D721Med (cell line): ENCODE data around the gene PCBP3.
"Not testable (repeated sequence)": the region's sequence is repeated elsewhere in the genome, so short reads cannot be mapped to it uniquely, and the experiment has no call there.

Experiments used
- DNase-seq: peaks from one replicate; pipeline ENCODE4 v3.0.0; 2011; ENCODE audit warnings: low spot score; ENCODE audit not compliant: insufficient read length
- FAIRE-seq: peaks from 2 replicates; lab custom pipeline; 2011; peaks lifted over from hg19 to GRCh38; lab: Jason Lieb, UNC
- TF ChIP-seq, protein P1 (sequence below): IDR thresholded peaks from 2 replicates; pipeline ENCODE4 v1.5.1; 2012; ENCODE audit warnings: mild to moderate bottlenecking, control low read depth; ENCODE audit not compliant: insufficient read depth; ENCODE audit errors: missing control alignments

PCBP3 gene

DNA sequence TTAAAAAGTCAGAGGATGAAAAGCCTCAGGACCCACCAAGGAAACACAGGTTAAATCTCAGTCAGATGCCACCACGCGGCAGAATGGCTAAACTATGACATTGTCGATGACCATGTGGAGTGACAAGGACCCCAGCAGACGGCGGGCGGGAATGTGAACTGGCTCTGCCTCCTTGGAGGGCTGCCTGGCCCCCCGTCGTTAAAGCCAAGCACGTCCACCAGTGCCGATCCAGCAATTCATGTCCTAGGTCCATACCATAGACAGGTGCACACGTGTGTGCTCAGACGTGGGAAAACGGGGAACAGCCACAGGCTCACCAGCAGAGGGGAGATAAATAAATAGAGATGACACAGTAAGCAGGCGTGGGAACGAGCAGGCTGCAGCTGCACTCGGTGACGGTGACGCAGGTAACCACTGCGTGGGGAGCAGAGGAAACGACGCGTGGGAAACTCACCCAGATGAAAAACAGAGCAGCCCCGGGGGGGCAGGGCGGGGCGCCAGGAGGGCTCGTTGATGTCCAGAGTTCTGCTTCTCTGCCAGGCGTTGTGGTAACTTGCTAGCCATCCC lies 28.3 kb upstream of the PCBP3 start:
- TF ChIP-seq, protein P1, sequence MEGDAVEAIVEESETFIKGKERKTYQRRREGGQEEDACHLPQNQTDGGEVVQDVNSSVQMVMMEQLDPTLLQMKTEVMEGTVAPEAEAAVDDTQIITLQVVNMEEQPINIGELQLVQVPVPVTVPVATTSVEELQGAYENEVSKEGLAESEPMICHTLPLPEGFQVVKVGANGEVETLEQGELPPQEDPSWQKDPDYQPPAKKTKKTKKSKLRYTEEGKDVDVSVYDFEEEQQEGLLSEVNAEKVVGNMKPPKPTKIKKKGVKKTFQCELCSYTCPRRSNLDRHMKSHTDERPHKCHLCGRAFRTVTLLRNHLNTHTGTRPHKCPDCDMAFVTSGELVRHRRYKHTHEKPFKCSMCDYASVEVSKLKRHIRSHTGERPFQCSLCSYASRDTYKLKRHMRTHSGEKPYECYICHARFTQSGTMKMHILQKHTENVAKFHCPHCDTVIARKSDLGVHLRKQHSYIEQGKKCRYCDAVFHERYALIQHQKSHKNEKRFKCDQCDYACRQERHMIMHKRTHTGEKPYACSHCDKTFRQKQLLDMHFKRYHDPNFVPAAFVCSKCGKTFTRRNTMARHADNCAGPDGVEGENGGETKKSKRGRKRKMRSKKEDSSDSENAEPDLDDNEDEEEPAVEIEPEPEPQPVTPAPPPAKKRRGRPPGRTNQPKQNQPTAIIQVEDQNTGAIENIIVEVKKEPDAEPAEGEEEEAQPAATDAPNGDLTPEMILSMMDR = no peak
- FAIRE-seq (no peak), DNase-seq (no peak)

DNA sequence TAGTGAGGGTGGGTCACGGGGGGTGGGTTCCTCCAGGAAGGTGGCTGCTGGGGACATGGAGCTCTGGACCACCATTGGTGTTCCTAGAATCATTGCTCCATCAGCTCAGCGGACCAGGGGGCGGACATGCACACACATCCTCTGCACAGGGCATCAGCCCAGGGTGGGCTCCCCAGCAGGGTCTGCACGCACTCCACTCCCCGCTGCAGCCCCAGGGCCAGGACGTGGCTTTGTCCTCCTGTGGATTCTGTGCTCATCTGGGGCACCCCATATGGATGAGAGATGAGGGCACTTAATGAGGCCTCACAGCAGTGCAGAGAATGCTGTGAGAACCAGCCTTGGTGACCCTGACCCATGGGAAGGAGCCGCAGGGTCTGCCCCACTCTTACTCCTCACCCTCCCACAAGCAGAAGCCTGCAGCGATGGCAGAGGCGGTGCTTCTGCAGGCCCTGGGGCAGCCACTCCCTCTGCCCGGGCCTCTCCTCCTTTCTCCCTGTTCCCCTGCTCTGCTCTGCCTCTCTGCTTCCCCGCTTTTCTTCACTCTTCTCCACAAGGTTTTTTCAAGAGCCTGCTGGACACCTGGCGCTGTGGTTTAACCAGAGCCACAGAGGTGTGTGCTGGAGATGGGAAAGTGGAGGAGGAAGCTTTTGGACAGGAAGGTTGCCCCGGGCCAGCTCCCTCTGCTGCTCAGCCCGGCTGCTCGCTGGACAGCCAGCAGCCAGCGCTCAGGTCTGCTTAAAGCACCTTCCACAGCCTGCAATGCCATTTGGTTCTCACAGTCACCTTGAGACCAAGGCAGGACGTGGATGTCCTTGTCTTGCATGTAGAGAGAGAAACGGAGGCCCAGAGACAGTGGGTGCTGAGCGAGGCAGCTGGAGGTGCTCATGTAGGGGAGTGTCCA lies 26.3 kb upstream of the PCBP3 start:
- no peak for DNase-seq
- no peak for FAIRE-seq
- TF ChIP-seq, protein P1 = no peak

DNA sequence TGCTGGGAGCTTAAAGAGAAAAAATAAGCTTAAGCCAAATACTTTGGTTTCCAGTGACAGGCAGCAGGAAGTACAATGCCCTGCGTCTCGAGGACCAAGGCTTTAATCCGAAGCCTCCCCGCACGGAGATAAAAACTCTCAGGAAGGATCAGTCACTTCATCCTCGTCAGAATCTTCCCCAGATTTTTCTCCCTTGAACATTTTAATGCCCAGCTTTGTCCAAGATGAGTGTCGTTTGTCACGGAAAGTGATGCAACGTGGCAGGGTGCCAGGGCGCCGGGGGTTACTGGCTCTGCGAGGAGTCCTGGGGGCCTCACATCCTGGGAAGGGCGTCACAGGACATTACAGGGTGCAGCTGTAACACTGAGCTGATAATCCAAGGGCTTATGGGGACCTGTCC lies 25.2 kb upstream of the PCBP3 start:
- no peak for DNase-seq
- FAIRE-seq = peak; percentile 91

DNA sequence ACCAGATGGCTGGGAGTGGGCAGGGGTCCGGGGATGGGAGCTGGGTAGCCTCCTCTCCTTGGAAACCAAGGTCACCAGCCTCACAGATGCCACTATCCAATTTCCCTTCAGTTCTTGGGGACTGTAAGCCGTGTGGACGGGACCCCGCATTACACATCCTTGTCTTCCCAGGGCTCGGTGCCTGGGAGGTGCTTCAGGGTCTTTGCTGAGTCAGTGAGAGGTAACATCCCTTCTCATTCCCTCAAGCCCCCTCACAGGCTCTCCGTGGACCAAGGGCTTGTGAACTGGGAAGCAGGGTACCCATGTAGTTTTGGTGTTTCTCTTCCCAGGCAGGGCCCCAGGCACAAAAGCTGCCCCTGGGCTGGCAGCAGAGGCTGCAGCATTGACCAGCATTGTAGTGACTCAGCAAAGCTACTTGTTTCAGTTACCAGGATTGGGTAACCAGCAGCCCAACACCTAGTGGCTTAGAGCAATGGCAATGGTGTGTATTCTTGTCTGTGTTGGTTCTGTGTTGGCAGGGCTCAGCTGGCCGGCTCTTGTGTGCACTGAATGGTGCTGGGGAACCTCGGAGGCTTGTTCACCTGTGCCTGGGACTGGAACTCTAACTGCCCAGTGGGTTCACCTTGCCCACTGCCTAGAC lies 24.6 kb upstream of the PCBP3 start:
- FAIRE-seq (no peak), DNase-seq (no peak)
- TF ChIP-seq, protein P1 = no peak

More for the DNA sequence above, 25.2 kb upstream of the PCBP3 start:
- TF ChIP-seq, protein P1 = no peak

DNA sequence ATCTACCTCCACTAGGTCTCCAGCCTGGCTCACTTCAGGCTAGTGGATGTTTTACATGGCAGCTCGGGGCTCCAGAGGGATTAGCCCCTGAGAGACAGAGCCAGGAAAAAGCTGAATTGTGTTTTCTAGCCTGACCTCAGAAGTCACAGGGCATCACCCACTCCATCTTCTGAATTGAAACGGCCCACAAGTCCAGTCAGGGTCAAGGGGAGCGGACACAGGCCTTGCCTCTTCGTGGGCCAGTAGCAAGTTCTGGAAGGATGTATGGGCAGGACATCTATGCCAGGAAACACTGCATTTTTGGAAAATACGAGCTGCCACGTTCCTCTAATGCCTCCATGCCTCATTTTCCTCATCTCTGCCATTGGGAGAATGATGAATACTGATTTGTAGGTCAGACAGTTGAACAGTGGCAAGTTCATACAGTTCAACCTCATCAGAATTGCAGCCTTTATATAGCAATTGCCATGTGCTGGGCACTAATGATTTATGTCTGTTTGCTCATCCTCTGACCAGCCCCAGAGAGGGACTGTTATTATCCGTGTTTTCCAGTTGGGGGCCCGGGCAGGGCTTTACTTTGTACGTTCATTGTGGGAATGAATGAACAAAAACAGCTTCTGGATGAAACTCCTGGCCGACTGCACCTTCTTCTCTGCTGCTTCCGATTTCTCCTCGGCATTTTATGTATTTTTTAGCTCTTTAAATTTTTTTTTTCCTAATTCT lies 23.2 kb upstream of the PCBP3 start:
- DNase-seq (no peak), FAIRE-seq (no peak)
- TF ChIP-seq, protein P1 = no peak

DNA sequence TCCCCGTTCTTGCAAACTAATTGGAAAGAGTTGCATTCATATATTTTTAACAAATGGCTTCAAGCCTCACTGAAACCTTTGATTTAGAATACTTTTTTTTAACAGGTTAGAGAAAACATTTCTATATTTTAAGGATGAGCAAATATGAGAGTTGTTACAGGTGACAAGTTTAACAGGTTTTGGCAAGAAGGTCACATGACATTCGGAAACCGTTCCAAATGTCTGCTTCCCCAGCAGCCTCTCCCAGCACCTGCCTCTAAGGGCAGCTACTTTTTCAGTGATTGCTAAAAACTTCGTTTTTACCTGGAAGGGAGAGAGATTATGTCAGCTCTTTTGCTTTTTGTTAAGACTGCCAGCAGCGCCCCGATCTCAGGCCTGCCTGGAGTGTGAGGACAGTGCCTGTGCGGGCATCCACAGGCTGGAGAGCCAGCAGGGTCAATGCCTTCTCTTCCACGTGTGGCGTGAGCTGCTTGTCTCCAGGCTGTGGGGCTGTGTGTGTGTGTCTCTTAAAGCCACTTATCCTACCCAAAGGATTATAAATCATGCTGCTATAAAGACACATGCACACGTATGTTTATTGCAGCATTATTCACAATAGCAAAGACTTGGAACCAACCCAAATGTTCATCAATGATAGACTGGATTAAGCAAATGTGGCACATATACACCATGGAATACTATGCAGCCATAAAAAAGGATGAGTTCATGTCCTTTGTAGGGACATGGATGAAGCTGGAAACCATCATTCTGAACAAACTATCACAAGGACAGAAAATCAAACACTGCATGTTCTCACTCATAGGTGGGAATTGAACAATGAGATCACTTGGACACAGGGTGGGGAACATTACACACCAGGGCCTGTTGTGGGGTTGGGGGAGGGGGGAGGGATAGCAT lies 21.8 kb upstream of the PCBP3 start:
- not testable (repeated sequence) for FAIRE-seq, DNase-seq
